Keratinocyte (primary cell): ENCODE measurements around the gene WRAP73. TPM values are rescaled to one million over a fixed set of nuclear protein-coding genes. Genes with fewer than 3 reads are reported as not detected.

Experiments
- DNase-seq: peaks from one replicate; pipeline ENCODE4 v3.0.0-alpha.2; 2011; ENCODE audit warnings: low read depth, missing footprints, low spot score
- FAIRE-seq: peaks from 2 replicates; lab custom pipeline; 2011; peaks lifted over from hg19 to GRCh38; lab: Jason Lieb, UNC
- H2AFZ ChIP-seq: 2 replicates; pipeline ENCODE4 v1.6.0; 2012; ENCODE audit warnings: low read length, control low read depth, inconsistent platforms; ENCODE audit not compliant: control insufficient read depth
- H3K27ac ChIP-seq: 2 replicates; pipeline ENCODE4 v1.5.1; 2011; ENCODE audit warnings: low read length; ENCODE audit not compliant: control insufficient read depth, insufficient read depth
- H3K27me3 ChIP-seq: 3 replicates; pipeline ENCODE4 v1.6.0; 2011; ENCODE audit warnings: low read length; ENCODE audit not compliant: control insufficient read depth, insufficient read depth; ENCODE audit errors: extremely low read depth
- H3K36me3 ChIP-seq, 2 experiments: 2 replicates in 1 of 2; 3 replicates in 1 of 2; pipeline ENCODE4 v1.5.1; 2011; ENCODE audit warnings: low read length in 2 of 2, mild to moderate bottlenecking in 1 of 2; ENCODE audit not compliant: control insufficient read depth in 2 of 2, insufficient read depth in 2 of 2; ENCODE audit errors: extremely low read depth in 1 of 2
- H3K4me1 ChIP-seq: 3 replicates; pipeline ENCODE4 v1.5.1; 2011; ENCODE audit warnings: low read length; ENCODE audit not compliant: control insufficient read depth, insufficient read depth; ENCODE audit errors: extremely low read depth
- H3K4me2 ChIP-seq: 3 replicates; pipeline ENCODE4 v1.6.0; 2011; ENCODE audit warnings: low read depth, low read length; ENCODE audit not compliant: control insufficient read depth, insufficient read depth; ENCODE audit errors: extremely low read depth
- H3K4me3 ChIP-seq, 3 experiments: fragments of 200-600 bp in 1 of 3; sonication (generic) in 1 of 3; 2 replicates in 2 of 3; 3 replicates in 1 of 3; pipeline ENCODE4 v1.5.1; 2011 to 2016; ENCODE audit warnings: low read length in 3 of 3, mild to moderate bottlenecking in 3 of 3, control low read depth in 2 of 3, inconsistent platforms in 1 of 3, low read depth in 1 of 3, mixed read lengths in 1 of 3, mixed run types in 1 of 3, moderate library complexity in 1 of 3; ENCODE audit not compliant: control insufficient read depth in 2 of 3, insufficient read depth in 2 of 3; ENCODE audit errors: extremely low read depth in 1 of 3
- H3K79me2 ChIP-seq: 2 replicates; pipeline ENCODE4 v1.6.0; 2012; ENCODE audit warnings: low read length; ENCODE audit not compliant: control insufficient read depth, insufficient read depth
- H3K9ac ChIP-seq: 3 replicates; pipeline ENCODE4 v1.6.0; 2011; ENCODE audit warnings: low read length; ENCODE audit not compliant: control insufficient read depth, insufficient read depth; ENCODE audit errors: extremely low read depth
- H3K9me1 ChIP-seq: 3 replicates; pipeline ENCODE4 v1.6.0; 2011; ENCODE audit warnings: low read length; ENCODE audit not compliant: control insufficient read depth, insufficient read depth; ENCODE audit errors: extremely low read depth
- H3K9me3 ChIP-seq: 2 replicates; pipeline ENCODE4 v1.5.1; 2012; ENCODE audit warnings: low read depth, low read length; ENCODE audit not compliant: control insufficient read depth
- H4K20me1 ChIP-seq: 3 replicates; pipeline ENCODE4 v1.6.0; 2011; ENCODE audit warnings: low read length; ENCODE audit not compliant: control insufficient read depth, insufficient read depth; ENCODE audit errors: extremely low read depth
- CTCF ChIP-seq, 3 experiments: IDR thresholded peaks in 1 of 3; conservative IDR thresholded peaks in 1 of 3; optimal IDR thresholded peaks in 1 of 3; 2 replicates in 2 of 3; 3 replicates in 1 of 3; pipeline versions ENCODE3 to v1.5.1; 2011; ENCODE audit warnings: low read length in 3 of 3, mild to moderate bottlenecking in 3 of 3, moderate library complexity in 2 of 3, control low read depth in 1 of 3, inconsistent platforms in 1 of 3; ENCODE audit not compliant: insufficient read depth in 2 of 3; ENCODE audit errors: extremely low read depth in 1 of 3
- EZH2 ChIP-seq: IDR thresholded peaks from one replicate; pipeline ENCODE4 v1.6.1; 2012; ENCODE audit warnings: inconsistent platforms, mild to moderate bottlenecking, low read length, moderate library complexity
- dilution Hi-C: fragments of 300-500 bp; cut with MboI; formaldehyde crosslinking; loops from one replicate; pipeline ENCODE4 v1.7.0; 2020; ENCODE audit warnings: low sequenced_read_pairs; ENCODE audit not compliant: extremely low pct_ligation_motif_present
- polyA plus RNA-seq, 5 experiments: library from polyadenylated mRNA; depleted of rRNA in 3 of 5; stranded (reverse) in 3 of 5; stranded (forward) in 1 of 5; unstranded in 1 of 5; fragments of >200 nt; gene quantifications; 1 replicate in 1 of 5; 2 replicates in 3 of 5; 3 replicates in 1 of 5; pipeline versions ENCODE4 v1.2.1 to v1.2.3, GENCODE V29; 2011 to 2012; ENCODE audit warnings: missing spikeins in 2 of 5, low read depth in 1 of 5, low replicate concordance in 1 of 5

WRAP73 gene
- polyA plus RNA-seq, 1 donor (not counting 4 experiments of a cell fraction or from before 2014, with no cell fraction given): 18.9 TPM

- FAIRE-seq (no peak), DNase-seq (no peak)
- Histone ChIP-seq H3K4me1 (no peaks in the 10 kb centered on the region), H3K27me3 (no peaks in the 10 kb centered on the region), H3K9me1 (no peaks in the 10 kb centered on the region), H3K27ac (no peak overlapping the region), H3K36me3 (peaks cover 22 to 25% of the 10 kb centered on the region in 2 experiments), H3K4me3 (no peak overlapping the region), H3K4me2 (no peak overlapping the region), H2AFZ (no peak overlapping the region), H4K20me1 (no peaks in the 10 kb centered on the region), H3K9me3 (no peaks in the 10 kb centered on the region), H3K9ac (no peak overlapping the region), H3K79me2 (no peaks in the 10 kb centered on the region)
- no peak for TF ChIP-seq EZH2
- no peak for TF ChIP-seq CTCF (optimal IDR thresholded peaks at IDR 0.05 in 1 of 3, IDR thresholded peaks at IDR 0.05 in 1 of 3, conservative IDR thresholded peaks at IDR 0.05 in 1 of 3; ENCODE audit: extremely low read depth in 1 of 3, insufficient read depth in 2 of 3, low read length in 3 of 3)
- dilution Hi-C loops: loop anchor here (25.0 kb wide), 1 partner anchor 95 kb away; no protein-coding TSS in a partner anchor
Observed at GRCh38 chr1:3632298-3632697, 17.6 kb downstream of the WRAP73 start.

GRCh38 chr1:3631320-3632260, 18.3 kb downstream of the WRAP73 start:
- no peaks in the 10 kb centered on the region for H3K9me3 ChIP-seq
- no peak overlapping the region for H3K4me3 ChIP-seq
- no peak overlapping the region for H3K4me2 ChIP-seq
- DNase-seq (no peak), FAIRE-seq (no peak)
- H3K9me1 ChIP-seq: no peaks in the 10 kb centered on the region
- dilution Hi-C loops: loop anchor here (25.0 kb wide), 1 partner anchor 94 kb away; no protein-coding TSS in a partner anchor
- H3K4me1 ChIP-seq: no peaks in the 10 kb centered on the region
- no peaks in the 10 kb centered on the region for H3K79me2 ChIP-seq
- no peak overlapping the region for H3K27ac ChIP-seq
- H2AFZ ChIP-seq: no peak overlapping the region
- H4K20me1 ChIP-seq: no peaks in the 10 kb centered on the region
- no peak overlapping the region for H3K9ac ChIP-seq
- H3K27me3 ChIP-seq: no peaks in the 10 kb centered on the region
- TF ChIP-seq EZH2 (no peak), CTCF (optimal IDR thresholded peaks at IDR 0.05 in 1 of 3, IDR thresholded peaks at IDR 0.05 in 1 of 3, conservative IDR thresholded peaks at IDR 0.05 in 1 of 3; ENCODE audit: extremely low read depth in 1 of 3, insufficient read depth in 2 of 3, low read length in 3 of 3) (no peak)
- H3K36me3 ChIP-seq: peaks cover 19 to 20% of the 10 kb centered on the region in 2 experiments
